Panc1 (cell line): ENCODE measurements around the gene RAD21L1.

Source experiments
- TF ChIP-seq, protein P1 (sequence below): fragments of 450-650 bp; IDR thresholded peaks from 2 replicates; pipeline ENCODE4 v1.5.1; 2017; ENCODE audit warnings: mild to moderate bottlenecking
- TF ChIP-seq, protein P2 (sequence below), 2 experiments: IDR thresholded peaks; 2 replicates each; pipeline ENCODE4 v1.6.1; 2011 to 2012; ENCODE audit warnings: low read depth in 2 of 2, control low read depth in 1 of 2, low read length in 1 of 2, mild to moderate bottlenecking in 1 of 2, moderate library complexity in 1 of 2; ENCODE audit not compliant: insufficient read depth in 1 of 2

DNA sequence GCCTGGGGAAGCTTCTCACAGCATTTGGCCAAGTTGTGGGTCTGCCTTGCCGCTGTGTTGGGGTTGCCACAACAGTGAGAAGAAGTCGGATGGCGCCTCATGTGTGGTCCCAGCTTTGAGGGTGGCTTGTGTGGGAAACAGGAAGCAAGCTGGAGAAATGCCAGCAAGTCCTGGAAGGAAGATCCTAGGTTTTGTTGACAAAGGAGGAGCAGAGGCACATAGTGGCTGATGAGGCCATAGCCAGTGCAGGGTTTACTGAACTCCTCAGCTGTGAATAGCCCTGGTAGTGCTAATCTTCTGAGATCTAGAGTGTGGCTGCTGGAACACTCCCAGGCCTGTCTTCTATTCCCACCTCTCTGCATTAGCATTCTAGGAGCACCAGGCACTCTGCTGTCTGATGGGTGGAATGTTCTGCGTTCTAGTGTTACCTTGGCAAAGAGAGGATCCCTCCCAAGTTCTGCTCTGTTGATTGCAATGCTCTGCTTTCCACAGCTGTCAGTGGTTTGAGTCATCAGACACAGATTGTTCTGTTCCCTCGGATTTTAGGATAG is 65.4 kb downstream of the RAD21L1 start:
- TF ChIP-seq, protein P1, sequence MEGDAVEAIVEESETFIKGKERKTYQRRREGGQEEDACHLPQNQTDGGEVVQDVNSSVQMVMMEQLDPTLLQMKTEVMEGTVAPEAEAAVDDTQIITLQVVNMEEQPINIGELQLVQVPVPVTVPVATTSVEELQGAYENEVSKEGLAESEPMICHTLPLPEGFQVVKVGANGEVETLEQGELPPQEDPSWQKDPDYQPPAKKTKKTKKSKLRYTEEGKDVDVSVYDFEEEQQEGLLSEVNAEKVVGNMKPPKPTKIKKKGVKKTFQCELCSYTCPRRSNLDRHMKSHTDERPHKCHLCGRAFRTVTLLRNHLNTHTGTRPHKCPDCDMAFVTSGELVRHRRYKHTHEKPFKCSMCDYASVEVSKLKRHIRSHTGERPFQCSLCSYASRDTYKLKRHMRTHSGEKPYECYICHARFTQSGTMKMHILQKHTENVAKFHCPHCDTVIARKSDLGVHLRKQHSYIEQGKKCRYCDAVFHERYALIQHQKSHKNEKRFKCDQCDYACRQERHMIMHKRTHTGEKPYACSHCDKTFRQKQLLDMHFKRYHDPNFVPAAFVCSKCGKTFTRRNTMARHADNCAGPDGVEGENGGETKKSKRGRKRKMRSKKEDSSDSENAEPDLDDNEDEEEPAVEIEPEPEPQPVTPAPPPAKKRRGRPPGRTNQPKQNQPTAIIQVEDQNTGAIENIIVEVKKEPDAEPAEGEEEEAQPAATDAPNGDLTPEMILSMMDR, result no peak
- TF ChIP-seq, protein P2, sequence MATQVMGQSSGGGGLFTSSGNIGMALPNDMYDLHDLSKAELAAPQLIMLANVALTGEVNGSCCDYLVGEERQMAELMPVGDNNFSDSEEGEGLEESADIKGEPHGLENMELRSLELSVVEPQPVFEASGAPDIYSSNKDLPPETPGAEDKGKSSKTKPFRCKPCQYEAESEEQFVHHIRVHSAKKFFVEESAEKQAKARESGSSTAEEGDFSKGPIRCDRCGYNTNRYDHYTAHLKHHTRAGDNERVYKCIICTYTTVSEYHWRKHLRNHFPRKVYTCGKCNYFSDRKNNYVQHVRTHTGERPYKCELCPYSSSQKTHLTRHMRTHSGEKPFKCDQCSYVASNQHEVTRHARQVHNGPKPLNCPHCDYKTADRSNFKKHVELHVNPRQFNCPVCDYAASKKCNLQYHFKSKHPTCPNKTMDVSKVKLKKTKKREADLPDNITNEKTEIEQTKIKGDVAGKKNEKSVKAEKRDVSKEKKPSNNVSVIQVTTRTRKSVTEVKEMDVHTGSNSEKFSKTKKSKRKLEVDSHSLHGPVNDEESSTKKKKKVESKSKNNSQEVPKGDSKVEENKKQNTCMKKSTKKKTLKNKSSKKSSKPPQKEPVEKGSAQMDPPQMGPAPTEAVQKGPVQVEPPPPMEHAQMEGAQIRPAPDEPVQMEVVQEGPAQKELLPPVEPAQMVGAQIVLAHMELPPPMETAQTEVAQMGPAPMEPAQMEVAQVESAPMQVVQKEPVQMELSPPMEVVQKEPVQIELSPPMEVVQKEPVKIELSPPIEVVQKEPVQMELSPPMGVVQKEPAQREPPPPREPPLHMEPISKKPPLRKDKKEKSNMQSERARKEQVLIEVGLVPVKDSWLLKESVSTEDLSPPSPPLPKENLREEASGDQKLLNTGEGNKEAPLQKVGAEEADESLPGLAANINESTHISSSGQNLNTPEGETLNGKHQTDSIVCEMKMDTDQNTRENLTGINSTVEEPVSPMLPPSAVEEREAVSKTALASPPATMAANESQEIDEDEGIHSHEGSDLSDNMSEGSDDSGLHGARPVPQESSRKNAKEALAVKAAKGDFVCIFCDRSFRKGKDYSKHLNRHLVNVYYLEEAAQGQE (IDR thresholded peaks at IDR 0.05; ENCODE audit: insufficient read depth in 1 of 2, low read depth in 2 of 2, low read length in 1 of 2), result no peak
